Stomach smooth muscle (tissue), 2 donors: Measurements from ENCODE around the gene TNIK.
A peak's percentile ranks its signal among the peaks of the same experiment; 100 is the strongest.
"Not testable (repeated sequence)": the region's sequence is repeated elsewhere in the genome, so short reads cannot be mapped to it uniquely, and the experiment has no call there.

Source experiments
- H3K27ac ChIP-seq: one replicate; pipeline ENCODE4 v1.7.0; 2013; ENCODE audit warnings: mild to moderate bottlenecking, low read length, inconsistent platforms
- H3K27me3 ChIP-seq, 2 donors: one replicate each; pipeline ENCODE4 v1.7.0; 2013; ENCODE audit warnings: low read length in 2 of 2; ENCODE audit not compliant: insufficient read depth in 2 of 2, control insufficient read depth in 1 of 2
- H3K36me3 ChIP-seq, 2 donors: one replicate each; pipeline ENCODE4 v1.7.0; 2013; ENCODE audit warnings: low read length in 2 of 2; ENCODE audit not compliant: control insufficient read depth in 2 of 2, insufficient read depth in 2 of 2
- H3K4me1 ChIP-seq: one replicate; pipeline ENCODE4 v1.7.0; 2013; ENCODE audit warnings: low read length; ENCODE audit not compliant: control insufficient read depth, insufficient read depth
- H3K4me3 ChIP-seq, 2 donors: one replicate each; pipeline ENCODE4 v1.7.0; 2013; ENCODE audit warnings: low read length in 2 of 2
- H3K9ac ChIP-seq, 2 donors: one replicate each; pipeline ENCODE4 v1.7.0; 2013; ENCODE audit warnings: low read length in 2 of 2, mild to moderate bottlenecking in 1 of 2
- H3K9me3 ChIP-seq, 2 donors: one replicate each; pipeline ENCODE4 v1.7.0; 2013; ENCODE audit warnings: low read length in 2 of 2; ENCODE audit not compliant: control insufficient read depth in 2 of 2
- donor health status: healthy.
- donor health status: Pancreatic carcinoma.

Gene TNIK

GRCh38 chr3:171314341-171314740 lies 145.9 kb downstream of the TNIK start:
- Histone ChIP-seq H3K4me3 (no peak overlapping the region), H3K27ac (no peak overlapping the region), H3K36me3 (no peaks in the 10 kb centered on the region), H3K9me3 (no peaks in the 10 kb centered on the region), H3K27me3 (no peaks in the 10 kb centered on the region), H3K9ac (no peak overlapping the region), H3K4me1 (no peaks in the 10 kb centered on the region)

- Histone ChIP-seq H3K27ac (no peak overlapping the region), H3K36me3 (no peaks in the 10 kb centered on the region), H3K4me1 (no peaks in the 10 kb centered on the region), H3K9ac (no peak overlapping the region), H3K27me3 (no peaks in the 10 kb centered on the region), H3K4me3 (no peak overlapping the region), H3K9me3 (no peaks in the 10 kb centered on the region)
These were observed 146.5 kb downstream of the TNIK start for GRCh38 chr3:171313702-171314101.

- no peaks in the 10 kb centered on the region for H3K36me3 ChIP-seq
- H3K4me3 ChIP-seq: no peak overlapping the region
- H3K9ac ChIP-seq: no peak overlapping the region
- no peak overlapping the region for H3K27ac ChIP-seq
- H3K4me1 ChIP-seq: no peaks in the 10 kb centered on the region
- H3K27me3 ChIP-seq: no peaks in the 10 kb centered on the region
- no peaks in the 10 kb centered on the region for H3K9me3 ChIP-seq
These were observed 147.5 kb downstream of the TNIK start for GRCh38 chr3:171312741-171313140.

GRCh38 chr3:171311784-171312183 lies 148.4 kb downstream of the TNIK start:
- no peak overlapping the region for H3K27ac ChIP-seq
- H3K9ac ChIP-seq: no peak overlapping the region
- H3K4me1 ChIP-seq: peaks cover 3% of the 10 kb centered on the region
- H3K9me3 ChIP-seq: no peaks in the 10 kb centered on the region
- H3K36me3 ChIP-seq: no peaks in the 10 kb centered on the region
- no peak overlapping the region for H3K4me3 ChIP-seq
- H3K27me3 ChIP-seq: no peaks in the 10 kb centered on the region

GRCh38 chr3:171309906-171310359 lies 150.3 kb downstream of the TNIK start:
- Histone ChIP-seq H3K4me3 (no peak overlapping the region), H3K4me1 (peaks cover 3% of the 10 kb centered on the region), H3K9me3 (no peaks in the 10 kb centered on the region), H3K9ac (no peak overlapping the region), H3K27ac (no peak overlapping the region), H3K36me3 (no peaks in the 10 kb centered on the region), H3K27me3 (no peaks in the 10 kb centered on the region)

GRCh38 chr3:171307988-171308387 lies 152.2 kb downstream of the TNIK start:
- Histone ChIP-seq H3K27me3 (no peaks in the 10 kb centered on the region), H3K4me3 (no peak overlapping the region), H3K27ac (no peak overlapping the region), H3K4me1 (peaks cover 3% of the 10 kb centered on the region), H3K36me3 (no peaks in the 10 kb centered on the region), H3K9me3 (no peaks in the 10 kb centered on the region), H3K9ac (no peak overlapping the region)

- Histone ChIP-seq H3K4me3 (peak overlapping the region in 1 of 2 donors; percentile 4), H3K9ac (no peak overlapping the region), H3K27ac (peak overlapping the region; percentile 63), H3K4me1 (peaks cover 3% of the 10 kb centered on the region), H3K36me3 (no peaks in the 10 kb centered on the region), H3K27me3 (no peaks in the 10 kb centered on the region), H3K9me3 (no peaks in the 10 kb centered on the region)
These were observed 153.1 kb downstream of the TNIK start for GRCh38 chr3:171307046-171307585.

- H3K27ac ChIP-seq: peak overlapping the region; percentile 63
- peaks cover 3% of the 10 kb centered on the region for H3K4me1 ChIP-seq
- peak overlapping the region; percentile 0 to 55 for H3K9ac ChIP-seq
- no peaks in the 10 kb centered on the region for H3K27me3 ChIP-seq
- H3K36me3 ChIP-seq: no peaks in the 10 kb centered on the region
- H3K9me3 ChIP-seq: no peaks in the 10 kb centered on the region
- peak overlapping the region; percentile 4 to 42 for H3K4me3 ChIP-seq
These were observed 153.6 kb downstream of the TNIK start for GRCh38 chr3:171306631-171307030.

GRCh38 chr3:171305823-171306222 lies 154.4 kb downstream of the TNIK start:
- not testable (repeated sequence) for H3K4me3 ChIP-seq, H3K27me3 ChIP-seq, H3K9me3 ChIP-seq, H3K4me1 ChIP-seq, H3K36me3 ChIP-seq
- Histone ChIP-seq H3K9ac (peak overlapping the region in 1 of 2 donors; percentile 55), H3K27ac (peak overlapping the region; percentile 63)

- H3K4me3 ChIP-seq, H3K36me3 ChIP-seq, H3K9me3 ChIP-seq, H3K27ac ChIP-seq, H3K4me1 ChIP-seq, H3K9ac ChIP-seq, H3K27me3 ChIP-seq: not testable (repeated sequence)
These were observed 155.7 kb downstream of the TNIK start for GRCh38 chr3:171304498-171304897.

GRCh38 chr3:171304017-171304416 lies 156.2 kb downstream of the TNIK start:
- H3K27ac ChIP-seq, H3K9me3 ChIP-seq, H3K4me1 ChIP-seq, H3K9ac ChIP-seq, H3K36me3 ChIP-seq, H3K4me3 ChIP-seq, H3K27me3 ChIP-seq: not testable (repeated sequence)
